ENCODE results near the gene ADGRA1. TPM values are rescaled to one million over a fixed set of nuclear protein-coding genes. Genes with fewer than 3 reads are reported as not detected.

ADGRA1 gene
- total RNA-seq, 4 donors from 2014 or later = not detected

DNA sequence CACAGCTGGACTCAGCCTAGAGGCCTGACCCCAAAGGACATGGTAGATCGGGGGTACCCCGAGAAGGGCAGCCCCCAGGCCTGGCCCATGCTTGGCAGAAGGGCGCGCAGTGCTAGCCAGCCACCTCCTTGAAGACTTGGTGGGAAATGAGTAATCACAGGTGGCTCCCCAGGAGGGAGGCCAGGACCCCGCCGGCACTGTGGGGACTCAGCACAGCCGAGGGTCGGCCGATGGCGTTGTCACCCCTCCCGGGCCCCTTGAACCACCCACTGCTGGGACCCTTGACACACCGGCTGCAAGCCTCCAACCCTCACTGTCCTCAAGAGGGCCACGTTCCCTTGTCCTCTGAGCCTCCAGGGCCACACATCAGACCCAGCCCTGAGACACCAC is 27.7 kb downstream of the ADGRA1 start:
- Histone ChIP-seq H3K27me3 (no peaks in the 10 kb centered on the region), H3K27ac (no peak overlapping the region), H3K4me3 (no peak overlapping the region), H3K4me1 (peaks cover 10 to 15% of the 10 kb centered on the region in 2 donors), H3K36me3 (no peaks in the 10 kb centered on the region), H3K9me3 (no peaks in the 10 kb centered on the region)
- in situ Hi-C loops (cut with MboI; ENCODE audit: low sequenced_read_pairs in 4 of 4) (loop anchor here in 1 of 4 donors (25.0 kb wide), 1 partner anchor 178 kb away; the partner anchor contains the start of gene CFAP46), intact Hi-C loops (cut with DNase I; ENCODE audit: low total_unique reads) (loop anchor here (10.0 kb wide), 1 partner anchor 651 kb away; no protein-coding TSS in a partner anchor)
- DNase-seq = no peak
- no peak for TF ChIP-seq POLR2A (IDR thresholded peaks at IDR 0.05)
- TF ChIP-seq CTCF (IDR thresholded peaks at IDR 0.05 in 4 of 5, conservative IDR thresholded peaks at IDR 0.05 in 1 of 5) = no peak
- ATAC-seq = no peak

GRCh38 chr10:133115976-133116375 is 28.3 kb downstream of the ADGRA1 start:
- Histone ChIP-seq H3K27ac (peak overlapping the region in 1 of 4 donors; percentile 82), H3K9me3 (no peaks in the 10 kb centered on the region), H3K27me3 (no peaks in the 10 kb centered on the region), H3K4me3 (no peak overlapping the region), H3K4me1 (peaks cover 6 to 10% of the 10 kb centered on the region in 2 donors), H3K36me3 (no peaks in the 10 kb centered on the region)
- intact Hi-C loops (cut with DNase I; ENCODE audit: low total_unique reads) = loop anchor here (2.0 to 10.0 kb wide), 2 partner anchors 279 to 651 kb away; no protein-coding TSS in a partner anchor
- ATAC-seq (no peak), DNase-seq (no peak)
- no peak for TF ChIP-seq POLR2A (IDR thresholded peaks at IDR 0.05)
- TF ChIP-seq CTCF (IDR thresholded peaks at IDR 0.05 in 4 of 5, conservative IDR thresholded peaks at IDR 0.05 in 1 of 5) = no peak
- in situ Hi-C loops (cut with MboI; ENCODE audit: low sequenced_read_pairs in 4 of 4) = loop anchor here in 1 of 4 donors (25.0 kb wide), 1 partner anchor 179 kb away; the partner anchor contains the start of gene CFAP46

DNA sequence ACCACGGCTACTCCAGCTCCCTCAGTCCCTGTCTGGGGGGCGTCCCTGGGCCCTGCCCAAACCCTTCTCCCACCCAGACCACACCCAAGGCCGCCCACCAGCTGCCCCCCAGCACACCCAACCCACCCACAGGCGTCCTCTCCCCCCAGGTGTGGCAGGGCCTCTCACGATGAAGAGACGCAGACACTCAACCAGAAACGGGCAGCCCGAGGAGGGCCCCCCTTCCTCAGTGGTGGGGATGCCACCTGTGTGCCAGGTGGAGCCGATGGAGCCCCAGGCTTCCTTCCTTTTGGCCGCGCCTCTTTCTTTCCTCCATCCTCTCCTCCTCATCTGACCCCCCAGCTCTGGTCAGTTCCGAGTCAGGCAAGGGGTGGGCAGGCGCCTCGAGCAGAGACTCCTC is 28.7 kb downstream of the ADGRA1 start:
- TF ChIP-seq POLR2A (IDR thresholded peaks at IDR 0.05) (no peak), CTCF (IDR thresholded peaks at IDR 0.05 in 4 of 5, conservative IDR thresholded peaks at IDR 0.05 in 1 of 5) (no peak)
- Histone ChIP-seq H3K4me1 (peaks cover 6 to 10% of the 10 kb centered on the region in 2 donors), H3K27ac (peak overlapping the region; percentile 82 to 93 (median 87)), H3K27me3 (no peaks in the 10 kb centered on the region), H3K36me3 (no peaks in the 10 kb centered on the region), H3K4me3 (no peak overlapping the region), H3K9me3 (no peaks in the 10 kb centered on the region)
- DNase-seq (no peak), ATAC-seq (no peak)
- in situ Hi-C loops (cut with MboI; ENCODE audit: low sequenced_read_pairs in 4 of 4) (loop anchor here in 1 of 4 donors (25.0 kb wide), 1 partner anchor 179 kb away; the partner anchor contains the start of gene CFAP46), intact Hi-C loops (cut with DNase I; ENCODE audit: low total_unique reads) (loop anchor here (2.0 to 10.0 kb wide), 2 partner anchors 280 to 652 kb away; no protein-coding TSS in a partner anchor)

GRCh38 chr10:133117036-133117687 is 29.4 kb downstream of the ADGRA1 start:
- Histone ChIP-seq H3K27ac (peak overlapping the region; percentile 82 to 93 (median 87)), H3K9me3 (no peaks in the 10 kb centered on the region), H3K4me3 (no peak overlapping the region), H3K36me3 (no peaks in the 10 kb centered on the region), H3K27me3 (no peaks in the 10 kb centered on the region), H3K4me1 (peaks cover 6 to 10% of the 10 kb centered on the region in 2 donors)
- ATAC-seq = no peak
- TF ChIP-seq CTCF (IDR thresholded peaks at IDR 0.05 in 4 of 5, conservative IDR thresholded peaks at IDR 0.05 in 1 of 5) = no peak
- TF ChIP-seq POLR2A (IDR thresholded peaks at IDR 0.05) = peak; percentile 55 to 70
- intact Hi-C loops (cut with DNase I; ENCODE audit: low total_unique reads) = loop anchor here (2.0 to 10.0 kb wide), 2 partner anchors 280 to 652 kb away; no protein-coding TSS in a partner anchor
- no peak for DNase-seq
- in situ Hi-C loops (cut with MboI; ENCODE audit: low sequenced_read_pairs in 4 of 4) = loop anchor here in 1 of 4 donors (25.0 kb wide), 1 partner anchor 180 kb away; the partner anchor contains the start of gene CFAP46

Data from gastrocnemius medialis (tissue), 4 donors.